ENCODE measurements around the gene CCDC88C.

DNA sequence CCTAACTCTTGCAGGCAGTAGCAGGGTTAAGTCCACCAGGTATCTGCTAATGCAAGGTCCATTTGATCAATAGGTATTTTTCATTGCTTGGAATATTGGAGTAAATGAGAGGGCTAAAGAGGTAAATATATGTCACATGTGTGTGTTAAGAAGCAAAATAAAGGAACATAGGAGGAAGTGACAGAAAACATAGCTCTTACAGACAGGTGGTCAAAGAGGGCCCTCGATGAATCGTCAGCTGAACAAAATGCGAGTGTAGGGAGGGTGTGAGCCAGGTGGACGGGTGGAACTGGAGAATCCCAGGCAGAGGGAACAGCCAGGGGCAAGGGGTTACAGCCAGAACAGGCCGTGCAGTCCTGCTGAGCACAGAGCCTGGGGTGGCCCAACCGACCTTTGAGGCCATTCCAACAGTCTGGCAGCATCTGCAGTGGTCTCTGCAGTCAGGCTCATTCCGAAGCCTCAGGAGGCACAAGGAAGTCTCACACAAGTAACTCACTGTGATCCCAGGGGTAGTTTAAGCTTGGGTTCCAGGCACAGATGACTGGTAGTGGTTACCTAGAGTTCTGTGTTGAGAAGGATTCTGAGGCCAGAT lies 43.2 kb downstream of the CCDC88C start:
- no peak for TF ChIP-seq POLR2A (IDR thresholded peaks at IDR 0.05)
- TF ChIP-seq, protein P1, sequence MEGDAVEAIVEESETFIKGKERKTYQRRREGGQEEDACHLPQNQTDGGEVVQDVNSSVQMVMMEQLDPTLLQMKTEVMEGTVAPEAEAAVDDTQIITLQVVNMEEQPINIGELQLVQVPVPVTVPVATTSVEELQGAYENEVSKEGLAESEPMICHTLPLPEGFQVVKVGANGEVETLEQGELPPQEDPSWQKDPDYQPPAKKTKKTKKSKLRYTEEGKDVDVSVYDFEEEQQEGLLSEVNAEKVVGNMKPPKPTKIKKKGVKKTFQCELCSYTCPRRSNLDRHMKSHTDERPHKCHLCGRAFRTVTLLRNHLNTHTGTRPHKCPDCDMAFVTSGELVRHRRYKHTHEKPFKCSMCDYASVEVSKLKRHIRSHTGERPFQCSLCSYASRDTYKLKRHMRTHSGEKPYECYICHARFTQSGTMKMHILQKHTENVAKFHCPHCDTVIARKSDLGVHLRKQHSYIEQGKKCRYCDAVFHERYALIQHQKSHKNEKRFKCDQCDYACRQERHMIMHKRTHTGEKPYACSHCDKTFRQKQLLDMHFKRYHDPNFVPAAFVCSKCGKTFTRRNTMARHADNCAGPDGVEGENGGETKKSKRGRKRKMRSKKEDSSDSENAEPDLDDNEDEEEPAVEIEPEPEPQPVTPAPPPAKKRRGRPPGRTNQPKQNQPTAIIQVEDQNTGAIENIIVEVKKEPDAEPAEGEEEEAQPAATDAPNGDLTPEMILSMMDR (IDR thresholded peaks at IDR 0.05): no peak

All from prostate gland (tissue), 2 donors.